Coronary artery (tissue), 2 donors: ENCODE data around the gene SLC25A42.
A peak's percentile ranks its signal among the peaks of the same experiment; 100 is the strongest.

ENCODE experiments used
- DNase-seq: peaks from one replicate; pipeline ENCODE4 v3.0.0-alpha.2; 2017; ENCODE audit warnings: low spot score
- H3K27ac ChIP-seq, 2 donors: fragments of 200-600 bp; sonication (generic); one replicate each; pipeline ENCODE4 v1.5.1; 2016 to 2019
- H3K4me3 ChIP-seq: fragments of 200-600 bp; sonication (generic); 2 replicates; pipeline ENCODE4 v1.5.1; 2016; ENCODE audit warnings: mild to moderate bottlenecking, moderate library complexity
- TF ChIP-seq, protein P1 (sequence below): fragments of 200-600 bp; sonication (generic); IDR thresholded peaks from one replicate; pipeline ENCODE4 v1.5.1; 2019; ENCODE audit warnings: antibody characterized with exemption

Gene SLC25A42

DNA sequence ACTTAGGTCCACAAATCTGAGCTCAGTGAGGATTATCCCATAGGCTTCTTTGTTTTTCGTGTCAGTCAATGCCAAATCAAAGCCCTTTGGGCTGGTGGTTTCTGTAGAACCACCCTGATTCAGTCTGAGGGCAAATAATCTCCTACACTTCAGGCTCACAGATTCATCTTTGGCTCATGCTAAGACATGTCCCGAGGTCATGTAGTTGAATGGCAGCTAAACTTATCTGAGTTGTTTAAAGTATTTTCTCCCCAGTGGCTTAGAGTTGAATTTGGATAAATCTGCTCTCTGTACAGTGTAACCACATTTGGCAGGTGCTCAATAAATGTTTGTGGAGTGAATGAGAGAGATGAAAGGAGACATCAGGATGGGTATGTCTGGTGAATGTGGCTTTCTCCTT lies 13.1 kb upstream of the SLC25A42 start:
- DNase-seq: no peak
- TF ChIP-seq, protein P1, sequence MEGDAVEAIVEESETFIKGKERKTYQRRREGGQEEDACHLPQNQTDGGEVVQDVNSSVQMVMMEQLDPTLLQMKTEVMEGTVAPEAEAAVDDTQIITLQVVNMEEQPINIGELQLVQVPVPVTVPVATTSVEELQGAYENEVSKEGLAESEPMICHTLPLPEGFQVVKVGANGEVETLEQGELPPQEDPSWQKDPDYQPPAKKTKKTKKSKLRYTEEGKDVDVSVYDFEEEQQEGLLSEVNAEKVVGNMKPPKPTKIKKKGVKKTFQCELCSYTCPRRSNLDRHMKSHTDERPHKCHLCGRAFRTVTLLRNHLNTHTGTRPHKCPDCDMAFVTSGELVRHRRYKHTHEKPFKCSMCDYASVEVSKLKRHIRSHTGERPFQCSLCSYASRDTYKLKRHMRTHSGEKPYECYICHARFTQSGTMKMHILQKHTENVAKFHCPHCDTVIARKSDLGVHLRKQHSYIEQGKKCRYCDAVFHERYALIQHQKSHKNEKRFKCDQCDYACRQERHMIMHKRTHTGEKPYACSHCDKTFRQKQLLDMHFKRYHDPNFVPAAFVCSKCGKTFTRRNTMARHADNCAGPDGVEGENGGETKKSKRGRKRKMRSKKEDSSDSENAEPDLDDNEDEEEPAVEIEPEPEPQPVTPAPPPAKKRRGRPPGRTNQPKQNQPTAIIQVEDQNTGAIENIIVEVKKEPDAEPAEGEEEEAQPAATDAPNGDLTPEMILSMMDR: no peak
- no peak overlapping the region for H3K27ac ChIP-seq
- no peak overlapping the region for H3K4me3 ChIP-seq

DNA sequence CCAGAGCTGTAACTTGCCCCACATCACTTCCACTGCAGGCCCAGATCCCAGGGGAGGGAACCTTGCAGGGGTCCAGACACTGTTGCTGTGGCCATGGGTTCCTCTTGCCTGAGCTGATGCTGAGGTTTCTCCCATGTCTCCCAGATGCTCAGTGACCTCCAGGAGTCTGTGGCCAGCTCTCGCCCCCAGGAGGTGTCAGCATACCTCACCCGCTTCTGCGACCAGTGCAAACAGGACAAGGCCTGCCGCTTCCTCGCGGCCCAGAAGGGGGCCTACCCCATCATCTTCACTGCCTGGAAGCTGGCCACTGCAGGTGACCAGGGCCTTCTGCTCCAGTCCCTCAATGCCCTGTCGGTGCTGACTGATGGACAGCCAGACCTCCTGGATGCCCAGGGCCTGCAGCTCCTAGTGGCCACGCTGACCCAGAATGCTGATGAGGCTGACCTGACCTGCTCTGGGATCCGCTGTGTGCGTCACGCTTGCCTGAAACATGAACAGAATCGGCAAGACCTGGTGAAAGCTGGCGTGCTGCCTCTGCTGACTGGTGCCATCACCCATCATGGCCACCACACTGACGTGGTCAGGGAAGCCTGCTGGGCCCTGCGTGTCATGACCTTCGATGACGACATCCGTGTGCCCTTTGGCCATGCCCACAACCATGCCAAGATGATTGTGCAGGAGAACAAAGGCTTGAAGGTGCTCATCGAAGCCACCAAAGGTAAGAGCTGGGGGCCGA lies 12.1 kb upstream of the SLC25A42 start:
- TF ChIP-seq, protein P1: no peak
- H3K27ac ChIP-seq: no peak overlapping the region
- no peak for DNase-seq
- no peak overlapping the region for H3K4me3 ChIP-seq

DNA sequence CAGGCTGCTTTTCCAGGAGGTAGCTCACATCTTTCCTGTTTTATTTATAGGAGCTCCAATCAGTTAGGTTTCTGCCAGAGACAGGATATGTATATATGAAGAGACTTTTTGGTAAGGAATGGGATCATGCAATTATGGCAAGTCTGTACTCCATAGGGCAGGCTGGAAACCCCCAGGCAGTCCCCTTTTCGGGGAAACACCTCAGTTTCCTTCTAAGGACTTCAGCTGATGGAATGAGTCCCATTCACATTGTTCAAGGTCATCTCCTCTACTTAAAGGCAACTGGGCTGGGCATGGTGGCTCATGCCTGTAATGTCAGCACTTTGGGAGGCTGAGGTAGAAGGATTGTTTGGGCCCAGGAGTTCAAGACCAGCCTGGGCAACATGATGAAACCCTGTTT lies 10.9 kb upstream of the SLC25A42 start:
- DNase-seq: no peak
- Histone ChIP-seq H3K27ac (no peak overlapping the region), H3K4me3 (no peak overlapping the region)
- TF ChIP-seq, protein P1: no peak

DNA sequence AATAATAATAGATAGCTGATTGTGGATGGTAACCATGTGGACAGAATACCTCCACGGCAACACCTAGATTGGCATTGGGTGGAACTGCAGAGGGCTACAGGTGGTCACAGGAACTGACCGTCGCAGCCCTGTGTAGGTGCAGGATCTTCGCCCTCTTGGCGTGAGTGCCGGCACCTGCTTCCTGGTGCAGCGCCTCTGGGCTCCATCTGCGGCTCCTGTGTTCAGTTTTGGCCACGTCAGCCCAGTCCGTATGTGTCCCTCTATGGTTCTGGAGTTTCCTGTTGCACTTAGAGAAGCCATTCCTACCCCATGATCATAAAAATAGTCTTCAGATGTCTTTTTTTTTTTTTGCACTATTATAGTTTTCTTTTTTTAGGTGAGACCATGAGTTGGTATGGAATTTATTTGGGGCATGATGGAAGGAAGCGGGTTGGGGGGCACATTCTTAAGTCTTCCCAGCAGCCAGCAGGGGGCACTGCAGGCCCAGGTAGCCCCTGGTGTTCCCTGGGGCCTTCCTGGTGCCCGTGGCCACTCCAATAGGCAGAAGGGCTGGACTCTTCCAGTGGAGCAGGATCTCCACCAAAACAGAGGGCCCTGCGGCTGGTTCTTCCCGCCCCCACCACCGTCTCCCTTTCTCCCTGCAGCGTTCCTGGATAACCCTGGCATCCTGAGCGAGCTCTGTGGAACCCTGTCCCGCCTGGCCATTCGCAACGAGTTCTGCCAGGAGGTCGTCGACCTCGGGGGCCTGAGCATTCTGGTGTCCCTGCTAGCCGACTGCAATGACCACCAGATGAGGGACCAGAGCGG lies 10.1 kb upstream of the SLC25A42 start:
- no peak overlapping the region for H3K4me3 ChIP-seq
- H3K27ac ChIP-seq: no peak overlapping the region
- DNase-seq: no peak
- TF ChIP-seq, protein P1: peak; percentile 25

DNA sequence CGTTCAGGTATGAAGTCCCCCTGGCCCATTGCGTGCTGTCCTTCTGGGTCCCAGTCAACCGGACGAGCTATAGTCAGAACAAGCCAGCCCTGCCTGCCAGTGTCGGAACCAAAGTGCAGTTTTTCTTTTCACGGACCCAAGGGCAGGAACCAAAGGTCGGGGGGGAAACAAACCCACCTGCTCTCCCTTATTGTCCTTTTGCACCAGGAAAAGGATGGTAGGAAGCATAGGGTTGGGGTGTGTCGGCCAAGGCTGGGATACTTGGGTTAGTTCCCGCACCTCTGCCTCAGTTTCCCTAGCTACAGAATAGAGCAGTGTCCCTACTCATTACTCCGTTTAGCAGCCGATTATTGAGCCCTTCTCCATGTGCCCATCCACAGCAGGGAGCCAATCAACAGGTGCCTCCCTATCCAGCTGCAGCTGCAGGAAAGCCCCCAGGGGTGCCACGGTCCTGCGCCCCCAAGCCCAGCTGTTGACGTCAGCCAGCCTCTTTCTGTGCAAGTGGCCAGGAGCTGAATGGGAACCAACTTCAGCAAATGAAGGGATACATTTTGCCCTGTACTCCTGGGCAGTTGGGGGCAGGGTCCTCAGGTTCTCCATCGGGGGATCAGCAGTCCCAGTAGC lies 9.4 kb upstream of the SLC25A42 start:
- no peak overlapping the region for H3K4me3 ChIP-seq
- TF ChIP-seq, protein P1: no peak
- DNase-seq: no peak
- no peak overlapping the region for H3K27ac ChIP-seq

DNA sequence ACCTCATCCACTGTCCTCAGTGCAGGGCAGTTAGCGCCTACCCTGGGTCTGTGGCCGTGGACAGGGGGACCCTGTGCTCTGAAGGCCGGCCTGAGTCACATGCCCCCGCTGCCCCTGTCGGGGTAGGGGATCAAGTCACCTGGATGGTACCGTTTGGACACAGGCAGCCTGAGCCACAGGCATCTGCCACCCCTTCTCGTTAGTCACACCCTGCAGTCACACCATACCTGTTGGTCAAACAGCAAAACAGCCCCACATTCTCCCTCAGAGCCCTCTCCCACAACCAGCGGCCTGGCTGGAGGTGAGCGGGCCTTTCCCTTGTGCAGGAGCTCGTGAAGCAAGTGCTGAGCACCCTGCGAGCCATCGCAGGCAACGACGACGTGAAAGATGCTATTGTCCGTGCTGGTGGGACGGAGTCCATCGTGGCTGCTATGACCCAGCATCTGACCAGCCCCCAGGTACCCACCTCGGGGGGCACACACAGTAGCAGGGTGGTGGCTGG lies 8.8 kb upstream of the SLC25A42 start:
- TF ChIP-seq, protein P1: no peak
- no peak for DNase-seq
- H3K27ac ChIP-seq: no peak overlapping the region

More for the DNA sequence above, 8.8 kb upstream of the SLC25A42 start:
- H3K4me3 ChIP-seq: no peak overlapping the region
